HG03457 (cell line): Measurements from ENCODE around the gene PTPRK.

Experiments used
- ATAC-seq: cut with Tn5 transposase; IDR thresholded peaks from one replicate; pipeline ENCODE4 v1.9.1; 2021; ENCODE audit warnings: moderate number of reproducible peaks; ENCODE audit not compliant: unreplicated experiment

PTPRK gene

DNA sequence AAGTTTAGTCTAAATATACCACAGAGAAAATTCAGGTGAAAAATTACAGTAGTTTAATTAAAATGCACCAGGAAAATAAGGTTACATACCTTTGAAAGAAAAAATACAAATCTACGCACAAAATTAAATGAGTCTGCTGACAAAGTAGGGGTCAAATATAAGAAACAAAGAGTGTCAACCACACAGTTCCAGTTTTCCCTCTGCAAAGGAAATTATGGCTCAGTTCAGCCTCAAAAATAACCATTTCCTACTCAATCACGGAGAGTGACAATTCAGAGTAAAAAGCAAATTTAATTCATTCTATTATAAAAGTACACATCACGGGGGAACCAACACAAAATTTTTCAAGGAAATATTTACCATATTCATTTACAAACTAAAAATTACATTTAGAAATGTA is 124.8 kb downstream of the PTPRK start:
- ATAC-seq, result no peak

DNA sequence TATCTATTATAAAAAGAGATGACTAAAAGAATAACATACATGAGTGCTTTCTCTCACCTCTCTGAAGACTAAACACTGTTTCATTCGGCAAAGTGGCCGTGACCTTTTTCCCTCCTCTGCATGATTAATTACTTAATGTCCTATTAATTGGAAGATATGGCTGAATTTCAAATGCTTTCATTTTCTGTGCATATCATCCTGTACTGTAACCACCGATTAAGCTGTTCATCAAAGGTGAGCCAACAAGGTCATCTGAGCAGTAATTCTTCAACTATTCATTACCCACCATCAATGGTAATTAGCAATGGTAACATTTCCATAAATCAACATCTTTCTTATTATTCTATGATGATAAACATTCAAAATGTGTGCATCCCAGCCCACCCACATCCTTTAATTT is 125.2 kb downstream of the PTPRK start:
- no peak for ATAC-seq

DNA sequence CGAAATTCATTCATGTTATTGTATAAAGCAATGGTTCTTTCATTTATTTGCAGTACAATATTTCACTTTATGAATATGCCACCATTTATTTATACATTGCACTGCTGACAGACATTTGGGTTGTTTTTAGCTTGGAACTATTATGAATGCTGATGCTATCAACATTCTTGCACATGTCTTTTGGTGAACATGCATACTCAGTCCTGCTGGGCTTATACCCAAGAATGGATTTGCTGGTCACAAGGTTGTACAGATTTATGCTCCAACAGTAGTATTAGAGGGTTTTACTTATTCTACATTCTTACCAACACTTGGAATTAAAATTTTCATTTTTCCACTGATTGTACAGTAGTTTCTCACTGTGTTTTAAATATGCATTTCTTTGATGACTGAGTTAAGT is 126.2 kb downstream of the PTPRK start:
- ATAC-seq, result no peak

DNA sequence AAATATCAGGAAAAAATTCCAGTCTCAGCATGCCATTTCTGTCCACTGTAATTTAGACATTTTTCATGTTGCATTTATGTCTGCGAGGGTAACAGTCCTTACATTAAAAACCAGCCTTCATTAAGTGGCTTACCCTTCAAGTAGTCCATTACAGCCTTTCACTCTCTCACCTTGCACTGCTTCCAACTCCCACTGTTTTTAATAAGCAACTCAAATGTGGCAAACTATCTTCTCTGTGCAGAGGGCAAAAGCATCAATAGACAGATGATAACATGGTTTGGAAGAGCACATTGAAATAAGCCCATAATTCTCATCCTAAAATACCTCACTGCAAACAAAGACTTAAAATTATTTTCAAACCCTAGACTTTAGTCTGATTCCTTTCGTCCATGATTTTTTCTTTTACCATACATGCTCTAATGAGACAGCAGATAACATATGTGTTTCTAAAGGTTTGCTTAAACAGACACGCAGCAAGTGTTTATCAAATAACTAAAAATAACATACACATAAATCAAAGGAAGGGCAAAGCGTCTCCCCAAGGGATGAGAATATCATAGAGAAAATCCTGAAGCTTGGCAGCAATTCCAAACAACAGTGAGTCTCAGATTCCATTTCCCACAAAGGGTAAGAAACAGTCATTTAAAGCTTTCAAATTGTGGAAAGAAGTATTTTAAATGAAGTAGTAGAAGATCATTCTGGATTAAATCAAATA is 130.4 kb downstream of the PTPRK start:
- no peak for ATAC-seq

DNA sequence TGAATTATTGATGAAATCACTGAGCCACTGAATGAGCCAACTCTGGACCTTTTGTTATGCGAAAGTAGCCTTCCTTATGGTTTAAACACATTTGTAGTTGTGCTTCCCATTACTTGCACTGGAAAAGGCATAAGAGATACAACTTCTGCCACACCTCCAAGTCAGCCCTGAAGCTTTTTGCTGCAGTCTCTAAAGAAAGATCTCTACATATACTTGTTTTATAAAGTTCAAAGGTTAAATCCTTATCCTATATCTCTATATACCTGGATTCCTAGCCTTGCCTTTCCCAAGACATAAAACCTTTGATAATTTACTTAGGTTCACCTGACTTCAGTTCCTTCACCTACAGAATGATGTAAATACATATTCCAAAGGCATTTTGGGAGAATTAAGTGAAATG is 132.0 kb downstream of the PTPRK start:
- ATAC-seq, result no peak

DNA sequence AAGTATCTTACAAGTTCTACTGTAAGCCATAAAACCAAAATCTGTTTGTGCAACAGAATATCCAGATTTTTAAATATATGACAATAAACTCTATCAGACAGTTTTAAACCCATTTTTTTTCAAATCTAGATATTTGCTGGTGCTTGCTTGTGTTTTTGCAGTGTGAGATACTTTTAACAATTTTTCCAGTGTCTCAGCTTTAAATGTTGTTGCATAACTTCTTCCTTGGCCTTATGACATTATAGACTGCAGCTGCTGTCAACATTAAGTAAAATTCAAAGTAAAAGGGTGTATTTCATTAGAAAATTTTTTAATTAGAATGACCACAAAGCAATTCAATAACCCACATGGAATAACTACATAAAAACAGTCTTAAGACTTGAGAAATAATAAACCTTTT is 139.5 kb downstream of the PTPRK start:
- ATAC-seq, result no peak

DNA sequence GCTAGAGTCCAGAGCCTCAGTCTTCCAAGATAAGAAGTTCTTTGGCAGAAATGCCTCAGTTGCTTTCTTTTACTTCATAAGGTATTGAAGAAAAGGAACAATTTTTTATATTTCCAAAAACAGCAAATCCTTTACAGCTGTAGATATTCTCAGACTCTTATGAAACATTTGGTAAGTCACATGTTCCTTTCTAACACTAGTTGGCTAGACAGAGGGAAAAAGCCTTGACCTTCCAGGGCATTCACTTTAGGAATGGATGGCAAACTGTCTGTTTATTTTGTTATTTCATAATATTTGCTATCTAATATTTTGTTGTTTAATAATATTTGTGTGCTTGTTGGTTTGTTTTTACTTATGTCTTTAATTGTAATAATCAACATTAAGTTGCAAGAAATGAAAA is 140.8 kb downstream of the PTPRK start:
- ATAC-seq, result no peak

DNA sequence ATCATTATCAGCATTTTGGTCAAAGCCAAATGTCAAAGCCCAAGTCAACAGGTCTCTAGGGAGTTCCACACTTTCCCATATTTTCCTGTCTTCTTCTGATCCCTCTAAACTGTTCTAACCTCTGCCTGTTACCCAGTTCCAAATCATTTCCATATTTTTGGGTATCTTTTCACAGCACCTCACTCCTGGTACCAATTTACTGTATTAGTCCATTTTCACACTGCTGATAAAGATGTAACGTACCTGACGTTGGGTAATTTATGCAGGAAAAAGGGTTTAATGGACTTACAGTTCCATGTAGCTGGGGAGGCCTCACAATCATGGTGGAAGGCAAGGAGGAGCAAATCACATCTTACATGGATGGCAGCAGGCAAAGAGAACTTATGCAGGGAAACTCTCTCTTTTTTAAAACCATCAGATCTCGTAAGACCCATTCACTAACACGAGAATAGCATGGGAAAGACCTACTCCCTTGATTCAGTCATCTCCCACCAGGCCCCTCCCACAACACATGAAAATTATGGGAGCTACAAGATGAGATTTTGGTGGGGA is 143.4 kb downstream of the PTPRK start:
- no peak for ATAC-seq

DNA sequence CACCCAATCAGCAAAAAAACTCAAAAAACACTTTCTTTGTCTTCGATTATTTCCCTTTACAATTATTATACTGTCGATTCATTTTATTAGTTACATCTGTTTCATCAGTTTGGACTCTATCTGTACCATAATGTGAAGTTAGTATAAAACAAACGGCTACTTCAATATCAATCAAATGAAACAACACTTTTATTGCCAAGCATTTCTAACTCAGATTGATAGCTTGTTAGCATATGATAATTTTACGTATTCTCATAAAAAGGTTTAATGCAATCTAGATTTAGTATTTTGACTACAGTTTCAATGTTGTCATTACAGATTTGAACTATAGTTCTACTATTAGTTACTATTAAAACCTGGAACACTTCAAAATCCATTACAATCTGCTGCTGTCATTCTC is 149.3 kb downstream of the PTPRK start:
- ATAC-seq, result no peak

DNA sequence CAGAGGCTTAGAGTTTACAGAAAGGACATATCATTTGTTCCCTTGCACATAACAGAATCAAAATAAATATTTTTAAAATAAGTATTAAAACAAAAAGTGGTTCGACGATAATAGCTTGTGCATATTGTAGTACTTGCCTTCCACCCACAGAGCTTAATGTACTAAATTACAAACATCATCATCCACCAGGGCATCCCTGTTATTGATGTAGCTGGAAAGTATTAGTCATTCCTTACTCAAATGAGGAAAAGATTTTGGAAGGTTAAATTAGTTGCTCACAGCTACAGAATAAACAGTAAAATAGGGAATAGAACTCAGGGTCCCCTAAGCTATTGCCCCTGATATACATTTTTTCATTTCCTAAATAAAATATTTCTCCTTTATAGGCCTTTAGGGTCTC is 150.3 kb downstream of the PTPRK start:
- no peak for ATAC-seq

DNA sequence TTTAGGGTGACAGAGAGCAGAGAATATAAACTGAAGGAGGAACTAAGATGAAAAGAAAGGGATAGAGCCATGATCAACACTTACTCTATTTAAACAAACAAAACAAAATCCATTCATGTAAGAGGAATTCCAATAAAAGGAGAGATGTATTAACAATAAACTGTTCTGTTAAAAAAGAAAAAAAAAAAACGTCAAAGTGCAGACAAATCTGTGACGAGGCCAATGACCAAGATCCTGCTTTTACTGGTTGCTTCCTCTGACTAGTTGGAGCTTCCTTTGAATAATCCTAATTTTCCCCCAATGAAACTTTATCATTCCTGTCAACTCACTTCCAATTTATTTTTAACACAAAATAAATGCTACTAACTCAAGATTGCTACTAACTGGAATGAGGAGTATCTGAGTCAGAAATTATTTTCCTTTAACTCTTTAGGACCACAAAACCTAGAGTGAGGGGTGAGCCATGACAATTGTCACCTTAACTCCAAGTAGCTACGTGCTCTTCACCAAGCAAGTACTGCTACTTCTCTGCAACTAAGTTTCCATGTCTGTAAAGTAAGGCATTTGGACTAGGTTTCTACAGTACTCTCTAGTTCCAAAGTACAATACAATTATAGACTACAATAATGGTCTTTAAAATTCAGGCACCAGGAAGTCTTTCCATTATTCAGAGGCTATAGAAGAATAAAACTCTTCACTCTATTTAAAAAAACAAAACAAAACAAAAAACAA is 152.0 kb downstream of the PTPRK start:
- no peak for ATAC-seq

DNA sequence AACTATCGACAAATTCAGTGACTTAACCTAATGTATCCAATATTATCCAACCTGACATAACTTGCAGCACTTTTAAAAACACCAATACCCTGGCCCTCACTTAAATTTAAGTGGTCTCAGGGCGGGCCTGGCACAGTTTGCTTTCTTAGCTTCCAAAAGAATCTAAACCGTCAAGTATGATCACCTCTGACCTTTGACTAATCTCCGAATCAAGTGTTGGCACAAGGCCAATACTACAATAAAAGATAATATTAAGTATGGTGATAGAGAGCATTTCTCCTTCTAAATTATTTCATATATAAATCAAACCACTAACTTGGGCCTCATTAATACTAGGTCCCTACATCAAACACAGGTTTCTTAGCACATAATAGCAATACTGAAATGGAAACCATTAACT is 153.0 kb downstream of the PTPRK start:
- ATAC-seq, result no peak

DNA sequence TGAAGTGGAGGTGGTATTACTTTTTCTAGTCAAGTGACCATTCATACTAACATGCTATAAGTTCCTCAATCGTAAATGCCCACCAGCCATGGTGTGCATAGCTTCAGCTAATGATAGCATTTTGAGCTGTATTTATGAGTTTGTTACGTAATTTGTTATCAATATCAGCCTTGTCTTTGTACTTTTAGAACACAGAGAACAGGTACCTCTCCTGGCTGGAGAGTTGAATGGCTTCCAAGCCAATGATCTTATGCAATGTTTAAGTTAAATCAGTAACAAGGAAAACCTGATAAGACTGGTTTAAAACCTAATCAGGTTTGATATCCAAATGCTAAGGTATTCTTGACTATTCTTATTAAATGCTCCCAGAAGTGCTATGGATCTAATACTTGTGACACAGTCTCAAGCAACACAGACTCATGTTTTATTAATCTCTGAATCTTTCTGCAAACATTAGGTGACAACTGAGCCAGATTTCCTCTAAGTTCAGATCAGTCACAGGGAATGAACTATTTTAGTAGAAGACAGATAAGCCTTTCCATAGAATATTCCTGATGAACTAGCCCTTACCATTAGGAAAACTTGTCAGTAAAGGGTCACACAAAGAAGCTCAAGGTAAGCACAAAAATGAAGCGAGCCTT is 154.8 kb downstream of the PTPRK start:
- ATAC-seq, result no peak

DNA sequence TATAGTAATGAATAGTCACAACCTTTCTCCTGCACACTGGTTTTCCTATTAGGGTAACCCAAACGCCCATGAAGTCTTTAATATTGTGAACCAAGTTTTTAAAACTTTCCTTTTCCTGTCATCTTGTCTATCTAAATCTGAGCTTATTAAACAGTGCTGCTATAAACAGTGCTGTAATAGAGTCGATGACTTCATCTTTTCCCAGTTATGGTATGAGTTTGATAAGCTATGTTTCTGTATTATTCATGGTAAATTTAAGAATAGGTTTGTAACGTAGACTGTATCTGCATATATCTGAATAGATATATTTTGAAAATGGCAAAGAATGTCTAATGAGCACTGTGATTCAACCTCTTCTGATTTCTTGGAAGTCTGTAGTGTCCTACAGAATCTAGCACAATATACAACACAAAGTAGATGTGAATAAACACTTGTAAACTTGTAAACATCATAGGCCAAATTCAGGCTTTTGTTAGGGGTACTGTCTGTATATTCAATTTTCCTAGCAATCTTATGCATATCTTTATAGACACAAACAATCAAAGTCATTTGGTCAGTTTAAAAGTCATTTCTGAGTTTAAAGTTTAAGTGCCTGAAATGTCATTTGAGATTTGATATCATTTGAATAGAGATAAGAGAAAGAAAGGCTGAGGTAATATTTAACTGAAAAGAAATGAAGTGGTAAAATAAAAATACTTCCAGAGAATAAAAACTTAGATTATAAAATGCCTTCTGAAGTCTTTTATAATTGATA is 155.5 kb downstream of the PTPRK start:
- ATAC-seq, result no peak

DNA sequence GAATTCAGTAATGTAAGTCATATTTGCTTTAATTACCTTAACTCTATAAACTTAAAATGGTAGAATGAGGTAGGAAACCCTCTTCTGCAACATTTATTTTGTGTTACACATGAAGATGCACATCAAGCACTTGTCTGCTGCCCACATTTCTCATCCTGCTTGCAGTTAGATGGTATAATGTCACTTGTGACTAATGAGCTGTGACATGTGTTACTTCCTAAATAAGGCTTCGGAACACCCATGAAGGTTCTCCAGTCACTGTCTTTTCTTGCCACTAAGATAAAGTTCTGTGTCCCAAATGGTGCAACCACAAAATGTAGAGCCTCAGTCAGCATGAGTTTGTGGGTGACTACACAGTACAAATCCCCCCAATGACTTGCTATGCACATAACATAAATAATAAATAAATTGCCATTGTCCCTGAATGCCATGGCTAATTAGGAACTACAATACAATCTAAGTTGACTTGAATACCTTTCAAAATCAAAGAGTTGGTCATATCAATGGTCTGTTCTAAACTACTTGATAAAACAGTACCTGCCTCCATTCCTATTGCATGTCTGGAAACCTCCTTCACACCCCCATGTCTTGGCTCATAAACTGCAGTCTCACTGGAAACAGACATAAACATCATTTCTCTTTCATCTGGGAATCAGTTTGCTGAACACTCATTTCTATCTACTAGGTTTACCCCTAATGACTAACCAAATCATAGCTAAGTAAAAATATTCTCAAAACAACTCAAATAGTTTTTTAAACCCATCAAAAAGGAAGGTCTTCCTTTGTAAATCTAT is 157.2 kb downstream of the PTPRK start:
- no peak for ATAC-seq

DNA sequence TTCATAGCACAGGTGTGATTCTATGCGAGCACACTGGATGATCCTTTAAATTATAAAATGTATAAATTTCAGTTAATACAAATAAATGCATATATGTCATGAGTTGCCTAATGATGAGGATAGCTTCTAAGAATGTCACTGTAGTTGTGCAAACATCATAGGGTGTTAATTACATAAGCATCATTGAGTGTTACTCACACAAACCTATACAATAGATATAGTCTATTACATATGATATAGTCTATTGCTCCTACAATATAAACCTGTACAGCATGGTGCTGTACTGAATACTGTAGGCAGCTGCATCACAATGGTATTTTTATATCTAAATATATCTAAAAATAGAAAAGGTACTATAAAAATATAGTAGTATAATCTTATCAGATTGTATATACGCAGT is 159.0 kb downstream of the PTPRK start:
- no peak for ATAC-seq

DNA sequence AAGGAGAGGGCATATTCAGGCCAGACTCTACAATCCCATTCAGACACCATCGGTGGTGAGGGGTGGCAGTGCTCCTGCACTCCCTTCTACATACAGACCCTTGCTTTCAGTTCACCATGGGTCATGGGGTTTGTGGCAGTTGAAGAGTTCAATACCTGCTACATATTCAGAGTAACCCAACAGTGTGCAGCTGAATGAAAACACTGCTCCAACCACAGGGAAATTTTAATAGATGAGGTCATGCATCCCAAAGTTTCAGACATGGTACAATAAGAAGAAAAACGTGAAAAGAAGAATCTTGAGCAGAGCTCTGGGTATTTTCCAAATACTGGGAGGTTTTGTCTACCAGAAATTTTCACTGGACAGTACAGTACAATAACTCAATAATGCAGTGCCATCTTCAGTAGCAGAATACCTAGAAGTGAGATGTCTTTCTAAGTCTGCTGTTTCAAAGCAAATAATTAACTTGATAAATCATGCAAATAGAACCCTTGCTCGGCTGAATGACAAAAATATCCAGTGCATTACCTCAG is 162.1 kb downstream of the PTPRK start:
- no peak for ATAC-seq

DNA sequence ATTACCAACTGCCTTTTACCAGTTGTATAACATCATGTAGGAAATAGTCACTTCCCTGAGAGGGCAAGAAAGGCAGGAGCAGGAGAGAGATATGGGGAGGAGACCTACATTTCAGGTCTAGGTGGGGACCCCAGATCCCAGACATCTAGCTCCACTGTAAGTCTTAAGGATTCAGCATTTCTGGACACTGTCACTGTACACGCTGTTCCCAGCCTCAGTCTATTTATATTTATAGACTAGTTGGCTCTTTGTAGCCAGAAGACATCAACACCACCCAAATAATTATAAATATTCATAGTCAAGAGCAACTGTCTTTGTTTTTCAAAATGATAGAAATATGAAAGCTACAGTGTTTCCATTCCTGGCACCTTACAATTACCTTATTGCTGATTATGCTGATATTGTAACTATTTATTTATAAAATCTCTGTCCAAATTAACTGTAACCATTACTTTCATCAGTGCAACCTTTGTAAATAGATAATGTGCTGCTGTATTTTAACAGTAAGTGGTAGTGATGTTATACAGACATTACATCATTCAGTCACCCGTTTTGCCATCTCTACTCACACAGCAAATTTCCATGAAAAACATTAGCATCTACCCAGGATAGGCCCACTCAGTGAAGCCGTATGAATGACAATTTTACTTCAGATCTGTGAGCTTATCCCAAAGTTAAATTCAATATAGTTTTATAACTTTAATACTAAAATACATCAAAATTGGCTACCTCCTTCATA is 162.8 kb downstream of the PTPRK start:
- ATAC-seq, result no peak

DNA sequence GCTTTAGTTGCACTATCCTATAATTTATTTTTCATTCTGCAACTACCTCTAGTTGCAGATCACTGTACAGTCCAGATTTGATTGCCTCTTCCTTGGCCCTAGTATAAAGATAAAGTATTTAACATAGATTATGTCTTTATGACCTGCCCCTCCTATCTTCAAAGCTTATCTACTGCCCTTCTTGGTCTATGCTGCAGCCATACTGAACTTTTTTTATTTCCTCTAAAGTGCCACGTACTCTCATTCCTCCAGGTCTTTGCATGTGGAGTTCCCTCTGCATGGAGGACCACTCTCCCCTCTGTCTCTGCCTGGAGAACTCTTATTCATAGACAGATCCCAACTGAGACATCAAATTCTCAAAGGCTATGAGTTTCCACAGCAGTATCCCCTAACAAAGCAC is 168.0 kb downstream of the PTPRK start:
- ATAC-seq, result no peak

DNA sequence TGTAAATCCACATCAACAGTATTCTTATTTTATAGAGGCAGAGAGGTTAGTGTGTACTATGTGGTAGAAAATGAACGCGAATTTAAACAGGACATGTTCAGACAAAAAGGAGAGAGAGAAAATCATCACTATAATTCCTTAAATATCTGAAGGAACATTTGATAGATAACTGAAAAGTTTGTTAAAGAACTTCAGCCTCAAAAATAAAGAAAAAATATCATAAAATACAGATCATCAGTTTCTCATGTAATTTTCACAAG is 169.2 kb downstream of the PTPRK start:
- ATAC-seq, result no peak
